ENCODE measurements around the gene STK32B.
"Not testable (repeated sequence)": the region's sequence is repeated elsewhere in the genome, so short reads cannot be mapped to it uniquely, and the experiment has no call there.

The STK32B gene

GRCh38 chr4:5423670-5424069, 372.4 kb downstream of the STK32B start:
- DNase-seq (ENCODE audit: extremely low read depth, low read depth): no peak
- H3K4me3 ChIP-seq (replicated peaks; ENCODE audit: low read depth, low read length): no peak overlapping the region
- no peak for TF ChIP-seq CTCF (IDR thresholded peaks at IDR 0.05; ENCODE audit: low read depth, low read length, missing control alignments)

- no peak overlapping the region for H3K4me3 ChIP-seq (replicated peaks; ENCODE audit: low read depth, low read length)
- TF ChIP-seq CTCF (IDR thresholded peaks at IDR 0.05; ENCODE audit: low read depth, low read length, missing control alignments): no peak
- no peak for DNase-seq (ENCODE audit: extremely low read depth, low read depth)
Measured at GRCh38 chr4:5424211-5424610, 372.9 kb downstream of the STK32B start.

DNA sequence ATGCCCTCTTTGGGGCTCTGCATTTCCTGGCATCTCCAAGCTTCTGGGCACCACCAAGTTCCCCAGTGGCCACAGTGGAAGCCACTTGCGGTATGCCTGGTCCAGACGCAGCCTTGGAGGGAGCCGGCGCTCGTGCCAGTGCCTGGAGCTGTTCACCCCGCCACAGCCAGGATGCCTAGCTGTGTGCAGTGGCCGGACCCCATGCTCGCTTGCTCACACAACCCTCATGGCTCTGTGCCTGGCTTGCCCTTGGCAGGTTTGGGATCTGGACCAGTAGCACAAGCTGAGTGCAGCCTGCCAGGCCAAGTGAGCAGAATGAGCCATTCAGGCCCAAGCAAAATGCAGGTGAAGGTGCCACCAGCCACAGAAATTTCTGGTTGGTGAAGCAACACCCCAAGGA, 373.6 kb downstream of the STK32B start:
- no peak for TF ChIP-seq CTCF (IDR thresholded peaks at IDR 0.05; ENCODE audit: low read depth, low read length, missing control alignments)
- no peak overlapping the region for H3K4me3 ChIP-seq (replicated peaks; ENCODE audit: low read depth, low read length)
- no peak for DNase-seq (ENCODE audit: extremely low read depth, low read depth)

DNA sequence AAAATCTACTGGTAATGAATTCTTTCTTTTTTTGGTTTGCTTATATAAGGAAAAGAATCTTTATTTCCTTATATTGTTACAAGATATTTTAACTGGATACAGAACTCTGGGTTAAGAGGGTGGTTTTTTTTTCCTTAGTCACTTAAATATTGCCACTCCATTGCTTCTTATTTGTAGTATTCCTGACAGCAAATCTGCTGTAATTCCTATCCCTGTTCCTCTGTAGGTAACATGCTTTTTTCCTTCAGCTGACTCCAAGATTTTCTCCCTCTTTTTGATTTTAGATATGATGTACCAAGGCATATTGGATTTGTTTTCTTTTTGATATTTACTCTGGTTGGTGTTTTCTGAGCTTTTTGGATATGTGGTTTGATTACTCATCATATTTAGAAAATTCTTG, 378.5 kb downstream of the STK32B start:
- H3K4me3 ChIP-seq (replicated peaks; ENCODE audit: low read depth, low read length): no peak overlapping the region
- DNase-seq (ENCODE audit: extremely low read depth, low read depth): no peak
- no peak for TF ChIP-seq CTCF (IDR thresholded peaks at IDR 0.05; ENCODE audit: low read depth, low read length, missing control alignments)

GRCh38 chr4:5433196-5433595, 381.9 kb downstream of the STK32B start:
- TF ChIP-seq CTCF (IDR thresholded peaks at IDR 0.05; ENCODE audit: low read depth, low read length, missing control alignments): no peak
- DNase-seq (ENCODE audit: extremely low read depth, low read depth): no peak
- no peak overlapping the region for H3K4me3 ChIP-seq (replicated peaks; ENCODE audit: low read depth, low read length)

GRCh38 chr4:5435201-5435600, 383.9 kb downstream of the STK32B start:
- DNase-seq (ENCODE audit: extremely low read depth, low read depth): no peak
- no peak overlapping the region for H3K4me3 ChIP-seq (replicated peaks; ENCODE audit: low read depth, low read length)
- no peak for TF ChIP-seq CTCF (IDR thresholded peaks at IDR 0.05; ENCODE audit: low read depth, low read length, missing control alignments)

- H3K4me3 ChIP-seq (replicated peaks; ENCODE audit: low read depth, low read length): no peak overlapping the region
- TF ChIP-seq CTCF (IDR thresholded peaks at IDR 0.05; ENCODE audit: low read depth, low read length, missing control alignments): no peak
- DNase-seq (ENCODE audit: extremely low read depth, low read depth): no peak
Measured at GRCh38 chr4:5435823-5436222, 384.5 kb downstream of the STK32B start.

DNA sequence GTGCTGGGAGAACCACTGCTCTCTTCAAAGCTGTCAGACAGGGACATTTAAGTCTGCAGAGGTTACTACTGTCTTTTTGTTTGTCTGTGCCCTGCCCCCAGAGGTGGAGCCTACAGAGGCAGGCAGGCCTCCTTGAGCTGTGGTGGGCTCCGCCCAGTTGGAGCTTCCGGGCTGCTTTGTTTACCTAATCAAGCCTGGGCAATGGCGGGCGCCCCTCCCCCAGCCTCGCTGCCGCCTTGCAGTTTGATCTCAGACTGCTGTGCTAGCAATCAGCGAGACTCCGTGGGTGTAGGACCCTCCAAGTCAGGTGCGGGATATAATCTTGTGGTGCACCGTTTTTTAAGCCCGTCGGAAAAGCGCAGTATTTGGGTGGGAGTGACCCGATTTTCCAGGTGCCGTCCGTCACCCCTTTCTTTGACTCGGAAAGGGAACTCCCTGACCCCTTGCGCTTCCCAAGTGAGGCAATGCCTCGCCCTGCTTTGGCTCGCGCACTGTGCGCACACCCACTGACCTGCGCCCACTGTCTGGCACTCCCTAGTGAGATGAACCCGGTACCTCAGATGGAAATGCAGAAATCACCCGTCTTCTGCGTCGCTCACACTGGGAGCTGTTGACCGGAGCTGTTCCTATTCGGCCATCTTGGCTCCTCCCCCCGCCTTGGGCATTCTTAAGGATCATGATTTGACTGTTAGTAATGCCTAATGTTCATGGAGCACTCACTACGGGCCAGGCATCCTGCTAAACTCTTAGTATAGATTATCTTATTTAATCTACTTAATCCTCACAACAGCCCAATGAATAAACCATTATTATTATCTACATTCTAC, 392.9 kb downstream of the STK32B start:
- not testable (repeated sequence) for DNase-seq (ENCODE audit: extremely low read depth, low read depth); H3K4me3 ChIP-seq (replicated peaks; ENCODE audit: low read depth, low read length)
